HCT116 (cell line): ENCODE results near the gene GLI3. TPM values are rescaled to one million over a fixed set of nuclear protein-coding genes. Genes with fewer than 3 reads are reported as not detected.

Experiments
- ATAC-seq: fragments of 200-7000 bp; cut with Tn5 transposase; 2 replicates; pipeline ENCODE4 v1.9.1; 2020; ENCODE audit warnings: mild to moderate bottlenecking, moderate library complexity
- BruUV-seq: library from RNA; stranded (reverse); fragments of 400-500 nt; replicated peaks from 2 replicates; lab custom pipeline; 2021; lab: Mats Ljungman, UMichigan
- CTCF ChIA-PET: fragments of 300-600 bp; sonication (Branson Sonifier 250); formaldehyde crosslinking; loops from one replicate; lab custom pipeline; 2021; ENCODE audit warnings: antibody characterized with exemption; lab: Charles Lee
- POLR2A ChIA-PET: fragments of 300-600, 350-600 bp; sonication (Branson Sonifier 250); formaldehyde crosslinking; loops from one replicate; lab custom pipeline; 2021; ENCODE audit warnings: antibody characterized with exemption; lab: Charles Lee
- RAD21 ChIA-PET, 2 experiments: fragments of 300-600 bp; sonication (Branson Sonifier 250); formaldehyde crosslinking; loops; one replicate each; lab custom pipeline; 2023; ENCODE audit warnings: low total read pairs in 2 of 2; ENCODE audit not compliant: uncharacterized antibody in 2 of 2, unreplicated experiment in 2 of 2, low non-redundant PET in 1 of 2; lab: Charles Lee
- DNase-seq: peaks from one replicate; pipeline ENCODE4 v3.0.0-alpha.2; 2010; ENCODE audit warnings: low read depth, low spot score
- H2AFZ ChIP-seq: fragments of 200-600 bp; shearing (Covaris generic), sonication (generic); 2 replicates; pipeline ENCODE4 v1.6.1; 2017; ENCODE audit warnings: low read depth, mixed run types, mixed read lengths, antibody characterized with exemption, low read length; ENCODE audit not compliant: poor library complexity, severe bottlenecking
- H3K27ac ChIP-seq: 2 replicates; pipeline ENCODE4 v1.5.1; 2012; ENCODE audit warnings: low read depth, low read length
- H3K27me3 ChIP-seq: fragments of 200-600 bp; sonication (generic); 2 replicates; pipeline ENCODE4 v1.6.1; 2016; ENCODE audit warnings: mixed run types, low read length, mixed read lengths; ENCODE audit not compliant: insufficient read depth
- H3K36me3 ChIP-seq, 2 experiments: fragments of 200-500 bp in 1 of 2; fragments of 200-600 bp in 1 of 2; sonication (Bioruptor generic) in 1 of 2; sonication (generic) in 1 of 2; 2 replicates each; pipeline versions ENCODE4 v1.5.1 to v1.6.1; 2014 to 2016; ENCODE audit warnings: low read length in 2 of 2, inconsistent platforms in 1 of 2, mixed read lengths in 1 of 2, mixed run types in 1 of 2; ENCODE audit not compliant: insufficient read depth in 2 of 2, control insufficient read depth in 1 of 2
- H3K4me1 ChIP-seq, 2 experiments: fragments of 200-600 bp in 1 of 2; sonication (generic) in 1 of 2; 2 replicates each; pipeline versions ENCODE4 v1.5.1 to v1.6.1; 2012 to 2017; ENCODE audit warnings: low read length in 2 of 2, inconsistent platforms in 1 of 2, mild to moderate bottlenecking in 1 of 2, mixed read lengths in 1 of 2, mixed run types in 1 of 2, moderate library complexity in 1 of 2; ENCODE audit not compliant: insufficient read depth in 2 of 2, control insufficient read depth in 1 of 2
- H3K4me2 ChIP-seq: fragments of 200-600 bp; sonication (generic); 2 replicates; pipeline ENCODE4 v1.6.1; 2017; ENCODE audit warnings: mixed run types, low read length, mixed read lengths
- H3K4me3 ChIP-seq, 2 experiments: fragments of 200-600 bp in 1 of 2; sonication (generic) in 1 of 2; replicated peaks in 1 of 2; 2 replicates each; pipeline ENCODE4 v1.5.1; 2011 to 2016; ENCODE audit warnings: low read length in 2 of 2, control low read depth in 1 of 2, low read depth in 1 of 2, mild to moderate bottlenecking in 1 of 2, mixed read lengths in 1 of 2, mixed run types in 1 of 2
- H3K79me2 ChIP-seq: fragments of 200-600 bp; sonication (generic); 2 replicates; pipeline ENCODE4 v1.6.1; 2017; ENCODE audit warnings: mild to moderate bottlenecking, mixed run types, low read length, moderate library complexity, mixed read lengths; ENCODE audit not compliant: insufficient read depth
- H3K9ac ChIP-seq: fragments of 200-600 bp; sonication (generic); 2 replicates; pipeline ENCODE4 v1.6.1; 2016; ENCODE audit warnings: low read length, mixed read lengths
- H3K9me2 ChIP-seq: fragments of 200-600 bp; sonication (generic), shearing (Covaris generic); 2 replicates; pipeline ENCODE4 v1.6.1; 2017; ENCODE audit warnings: mixed run types, mild to moderate bottlenecking, moderate library complexity; ENCODE audit not compliant: insufficient read depth
- H3K9me3 ChIP-seq, 2 experiments: fragments of 200-500 bp in 1 of 2; fragments of 200-600 bp in 1 of 2; sonication (Bioruptor generic) in 1 of 2; sonication (generic) in 1 of 2; 2 replicates each; pipeline ENCODE4 v1.6.1; 2014 to 2017; ENCODE audit warnings: low read length in 2 of 2, mixed read lengths in 2 of 2, inconsistent platforms in 1 of 2, low read depth in 1 of 2, mild to moderate bottlenecking in 1 of 2, mixed run types in 1 of 2, moderate library complexity in 1 of 2; ENCODE audit not compliant: control insufficient read depth in 1 of 2, insufficient read depth in 1 of 2
- H4K20me1 ChIP-seq: fragments of 200-600 bp; sonication (generic), shearing (Covaris generic); 2 replicates; pipeline ENCODE4 v1.6.1; 2017; ENCODE audit warnings: mixed run types, mild to moderate bottlenecking, moderate library complexity; ENCODE audit not compliant: insufficient read depth
- CBX3 ChIP-seq: IDR thresholded peaks from 2 replicates; pipeline ENCODE4 v1.6.1; 2012; ENCODE audit warnings: low read depth
- EGR1 ChIP-seq: IDR thresholded peaks from 2 replicates; pipeline ENCODE4 v1.6.1; 2012; ENCODE audit warnings: low read depth
- EZH2 ChIP-seq: fragments of 200-600 bp; sonication (generic); IDR thresholded peaks from 2 replicates; pipeline ENCODE4 v1.6.1; 2017; ENCODE audit warnings: antibody characterized with exemption, mixed run types
- EZH2phosphoT487 ChIP-seq: fragments of 200-600 bp; IDR thresholded peaks from 2 replicates; pipeline ENCODE4 v1.6.1; 2018; ENCODE audit warnings: antibody characterized with exemption, borderline replicate concordance
- FOSL1 ChIP-seq: IDR thresholded peaks from 2 replicates; pipeline ENCODE4 v1.6.1; 2012; ENCODE audit warnings: low read depth
- POLR2A ChIP-seq: IDR thresholded peaks from 2 replicates; pipeline ENCODE4 v1.7.0; 2011; ENCODE audit warnings: borderline replicate concordance; ENCODE audit not compliant: insufficient read depth, insufficient read length; ENCODE audit errors: extremely low read depth
- TCF7L2 ChIP-seq: IDR thresholded peaks from 2 replicates; pipeline ENCODE4 v1.7.0; 2011; ENCODE audit warnings: borderline replicate concordance, inconsistent platforms; ENCODE audit not compliant: insufficient read depth, insufficient read length; ENCODE audit errors: extremely low read depth
- YY1 ChIP-seq: IDR thresholded peaks from 2 replicates; pipeline ENCODE4 v1.6.1; 2011; ENCODE audit warnings: low read length, low read depth, moderate library complexity, mild to moderate bottlenecking; ENCODE audit not compliant: insufficient replicate concordance; ENCODE audit errors: extremely low read depth
- ZBTB33 ChIP-seq: IDR thresholded peaks from 2 replicates; pipeline ENCODE4 v1.6.1; 2011; ENCODE audit warnings: mild to moderate bottlenecking, low read length, moderate library complexity; ENCODE audit not compliant: insufficient replicate concordance; ENCODE audit errors: extremely low read depth
- intact Hi-C: fragments of 100-400 bp; cut with micrococcal nuclease; formaldehyde crosslinking; loops from 2 replicates; pipeline ENCODE4 v1.10.0; 2022
- total RNA-seq: library from RNA; stranded (reverse); gene quantifications from one replicate; pipeline ENCODE4 v1.2.1, GENCODE V29; 2021; ENCODE audit not compliant: unreplicated experiment

Gene GLI3
- total RNA-seq, 1 experiment from 2014 or later, result 0.07 TPM

DNA sequence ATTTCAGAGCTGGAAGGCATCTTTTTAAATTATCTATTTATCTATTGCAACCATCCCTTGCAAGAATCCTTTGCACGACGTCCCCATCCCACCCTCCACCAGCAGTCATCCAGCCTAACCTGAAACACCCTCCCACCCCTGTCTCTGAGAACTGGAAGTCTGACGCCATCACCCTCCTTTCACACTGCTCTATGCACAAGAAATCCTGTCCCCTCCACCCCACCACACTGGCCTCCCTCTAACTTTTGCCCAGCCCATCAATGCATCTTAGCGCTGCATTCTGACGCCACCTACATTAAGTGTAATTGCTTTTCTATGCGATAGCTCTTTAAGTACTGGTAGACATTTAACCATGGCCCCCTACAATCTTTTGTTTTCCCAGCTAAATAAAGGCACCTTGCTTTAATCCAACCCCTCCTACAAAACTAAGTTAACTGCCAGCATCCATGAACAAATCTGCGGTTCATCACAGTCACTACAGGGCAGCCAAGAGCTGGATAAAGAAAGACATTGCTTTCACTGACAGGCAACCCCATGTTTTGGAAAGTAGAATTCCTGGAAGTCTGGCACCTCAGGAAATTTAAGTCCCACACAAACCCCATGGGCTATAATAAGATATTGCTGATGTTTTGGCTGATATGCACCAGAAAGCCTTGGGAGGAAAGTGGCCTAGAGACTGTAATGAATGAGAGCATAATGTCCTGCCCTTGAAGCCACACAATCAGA lies 128.0 kb downstream of the GLI3 start:
- Histone ChIP-seq H3K79me2 (no peaks in the 10 kb centered on the region), H3K9me3 (no peaks in the 10 kb centered on the region), H3K27ac (no peak overlapping the region), H3K4me3 (no peak overlapping the region)
- POLR2A ChIA-PET, result no interaction called here
- ATAC-seq, result no peak
- intact Hi-C loops, result no loop called here
- TF ChIP-seq EZH2phosphoT487, result no peak
- no peak for TF ChIP-seq CBX3
- no peak for TF ChIP-seq YY1
- TF ChIP-seq EGR1, result no peak
- TF ChIP-seq, all 23 proteins: peak for 0
- CTCF ChIA-PET, result no interaction called here
- H3K4me1 ChIP-seq, result no peaks in the 10 kb centered on the region
- DNase-seq, result no peak
- peaks cover 8% of the 10 kb centered on the region; the same call in 1 of the 2 replicates for H3K27me3 ChIP-seq
- H3K4me2 ChIP-seq, result no peak overlapping the region
- H2AFZ ChIP-seq, result no peak overlapping the region
- RAD21 ChIA-PET, result no interaction called here
- no peak overlapping the region for H3K9ac ChIP-seq
- no TSS peak for BruUV-seq
- no peaks in the 10 kb centered on the region for H3K36me3 ChIP-seq
- no peaks in the 10 kb centered on the region for H4K20me1 ChIP-seq
- no peaks in the 10 kb centered on the region for H3K9me2 ChIP-seq

GRCh38 chr7:42107484-42108240 lies 129.3 kb downstream of the GLI3 start:
- Histone ChIP-seq H3K4me2 (no peak overlapping the region), H3K4me1 (no peaks in the 10 kb centered on the region), H3K9me3 (no peaks in the 10 kb centered on the region), H3K9me2 (no peaks in the 10 kb centered on the region), H3K79me2 (no peaks in the 10 kb centered on the region), H2AFZ (no peak overlapping the region), H3K36me3 (no peaks in the 10 kb centered on the region), H3K9ac (no peak overlapping the region), H4K20me1 (no peaks in the 10 kb centered on the region), H3K27me3 (peaks cover 8% of the 10 kb centered on the region; the same call in 1 of the 2 replicates), H3K27ac (no peak overlapping the region), H3K4me3 (no peak overlapping the region)
- TF ChIP-seq POLR2A (no peak), FOSL1 (no peak), TCF7L2 (no peak), EZH2 (no peak), ZBTB33 (no peak)
- CTCF ChIA-PET, result no interaction called here
- DNase-seq (no peak), ATAC-seq (no peak)
- RAD21 ChIA-PET, result no interaction called here
- POLR2A ChIA-PET, result no interaction called here
- intact Hi-C loops, result no loop called here
- BruUV-seq, result no TSS peak
